GM21619 (cell line): ENCODE results near the gene CEACAM16.
"Not testable (repeated sequence)": the region's sequence is repeated elsewhere in the genome, so short reads cannot be mapped to it uniquely, and the experiment has no call there.

Source experiments
- ATAC-seq: cut with Tn5 transposase; IDR thresholded peaks from one replicate; pipeline ENCODE4 v1.9.1; 2021; ENCODE audit not compliant: unreplicated experiment

Gene CEACAM16, protein sequence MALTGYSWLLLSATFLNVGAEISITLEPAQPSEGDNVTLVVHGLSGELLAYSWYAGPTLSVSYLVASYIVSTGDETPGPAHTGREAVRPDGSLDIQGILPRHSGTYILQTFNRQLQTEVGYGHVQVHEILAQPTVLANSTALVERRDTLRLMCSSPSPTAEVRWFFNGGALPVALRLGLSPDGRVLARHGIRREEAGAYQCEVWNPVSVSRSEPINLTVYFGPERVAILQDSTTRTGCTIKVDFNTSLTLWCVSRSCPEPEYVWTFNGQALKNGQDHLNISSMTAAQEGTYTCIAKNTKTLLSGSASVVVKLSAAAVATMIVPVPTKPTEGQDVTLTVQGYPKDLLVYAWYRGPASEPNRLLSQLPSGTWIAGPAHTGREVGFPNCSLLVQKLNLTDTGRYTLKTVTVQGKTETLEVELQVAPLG

GRCh38 chr19:44698492-44699201 lies at the start of gene CEACAM16:
TSS of gene CEACAM16 (plus strand) at chr19:44699151. CDS start at chr19:44701457, 2,306 bp downstream.
- ATAC-seq: no peak

DNA sequence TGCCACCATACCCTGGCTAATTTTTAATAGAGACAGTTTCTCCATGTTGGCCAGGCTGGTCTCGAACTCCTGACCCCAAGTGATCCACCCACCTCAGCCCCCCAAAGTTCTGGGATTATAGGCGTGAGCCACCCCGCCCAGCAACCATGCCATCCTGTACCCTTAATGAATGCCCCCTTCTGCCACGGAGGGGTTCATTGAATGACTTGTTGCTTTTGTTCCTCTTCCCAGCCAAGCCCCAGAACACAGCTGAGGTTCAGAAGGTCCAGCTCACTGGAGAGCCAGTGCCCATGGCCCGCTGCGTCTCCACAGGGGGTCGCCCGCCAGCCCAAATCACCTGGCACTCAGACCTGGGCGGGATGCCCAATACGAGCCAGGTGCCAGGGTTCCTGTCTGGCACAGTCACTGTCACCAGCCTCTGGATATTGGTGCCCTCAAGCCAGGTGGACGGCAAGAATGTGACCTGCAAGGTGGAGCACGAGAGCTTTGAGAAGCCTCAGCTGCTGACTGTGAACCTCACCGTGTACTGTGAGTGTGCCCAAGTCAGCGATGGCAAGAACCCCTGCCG lies 49.3 kb upstream of the CEACAM16 start:
- ATAC-seq: no peak

GRCh38 chr19:44653343-44653742 lies 45.6 kb upstream of the CEACAM16 start:
- no peak for ATAC-seq

DNA sequence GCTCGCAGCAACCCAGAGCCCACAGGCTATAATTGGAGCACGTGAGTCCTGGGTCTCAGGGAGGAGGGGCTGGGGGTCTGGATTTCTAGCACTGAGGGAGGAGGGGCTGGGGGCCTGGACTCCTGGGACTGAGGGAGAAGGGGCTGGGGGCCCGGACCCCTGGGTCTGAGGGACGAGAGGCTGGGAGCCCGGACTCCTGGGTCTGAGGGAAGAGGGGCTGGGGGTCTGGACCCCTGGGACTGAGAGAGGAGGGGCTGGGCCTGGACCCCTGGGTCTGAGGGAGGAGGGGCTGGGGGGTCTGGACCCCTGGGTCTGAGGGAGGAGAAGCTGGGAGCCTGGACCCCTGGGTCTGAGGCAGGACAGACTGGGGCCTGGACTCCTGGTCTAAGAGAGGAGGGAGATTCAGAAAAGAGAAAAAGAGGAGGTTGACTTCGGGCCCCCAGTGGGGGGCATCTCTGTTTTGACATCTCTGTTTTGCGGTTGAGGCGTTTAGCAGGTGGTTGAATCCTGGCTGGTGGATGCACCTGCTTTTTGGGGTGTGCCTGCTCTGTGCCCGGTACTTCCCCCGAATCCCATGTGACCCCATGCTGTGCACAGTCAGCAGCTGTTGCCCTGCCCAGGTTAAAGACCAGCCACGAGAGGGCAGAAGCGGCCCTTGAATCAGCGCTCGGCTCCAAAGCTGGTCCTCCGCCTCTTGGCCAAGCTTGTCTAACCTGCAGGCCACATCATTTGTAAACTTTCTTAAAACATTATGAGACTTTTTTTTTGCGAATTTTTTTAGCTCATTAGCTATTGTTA lies 44.8 kb upstream of the CEACAM16 start:
- peak; percentile 90 for ATAC-seq

- no peak for ATAC-seq
Measured at GRCh38 chr19:44657211-44657921, 41.6 kb upstream of the CEACAM16 start.

DNA sequence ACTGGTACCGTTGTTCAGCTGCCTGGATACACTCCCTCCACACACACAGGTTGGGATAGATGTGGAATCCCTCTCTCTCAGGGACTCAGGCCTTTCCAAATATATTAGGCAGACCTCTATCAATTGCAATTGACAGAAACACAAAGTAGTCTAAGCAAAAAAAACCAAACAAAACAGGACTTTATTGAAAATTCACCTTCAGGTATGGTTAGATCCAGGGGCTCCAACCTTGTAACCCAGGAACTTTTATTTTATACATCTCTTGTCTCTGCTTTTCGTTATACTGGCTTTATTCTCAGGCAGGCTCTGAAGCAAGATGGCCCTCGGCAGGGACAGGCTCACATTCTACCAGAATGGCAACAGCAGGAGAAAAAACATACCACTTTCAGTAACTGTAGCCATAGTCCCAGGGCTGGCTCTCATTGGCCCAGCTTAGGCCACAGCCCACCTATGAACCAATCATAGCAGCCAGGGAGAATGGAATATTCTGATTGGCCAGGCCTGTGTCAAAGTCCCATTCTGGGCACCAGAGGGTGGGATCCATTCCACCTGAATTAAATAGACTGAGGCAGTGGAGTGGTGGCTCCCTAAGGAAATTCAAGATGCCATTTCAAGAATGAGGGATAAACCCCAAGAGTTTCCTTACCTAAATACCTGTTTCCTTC lies 40.8 kb upstream of the CEACAM16 start:
- ATAC-seq: no peak

GRCh38 chr19:44660081-44660480 lies 38.9 kb upstream of the CEACAM16 start:
- no peak for ATAC-seq

DNA sequence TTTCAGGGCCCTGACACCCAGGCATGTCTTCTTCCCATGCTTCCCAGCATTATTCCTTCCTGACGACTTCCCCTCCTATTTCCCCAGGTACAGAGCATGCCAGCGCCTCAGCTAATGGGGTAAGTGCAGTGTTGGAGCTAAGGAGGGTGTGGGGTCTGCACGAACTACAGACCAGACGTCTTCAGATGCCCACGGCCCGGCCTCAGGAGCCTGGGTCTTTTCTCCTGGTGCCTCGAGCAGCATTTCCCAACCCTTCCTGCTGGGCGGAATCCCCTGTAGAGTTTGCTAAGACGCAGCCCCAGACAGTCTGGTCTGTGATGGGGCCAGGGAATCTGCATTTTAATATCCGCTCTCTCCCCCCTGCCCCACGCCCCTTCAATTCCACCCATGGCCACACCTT lies 37.7 kb upstream of the CEACAM16 start:
- ATAC-seq: no peak

DNA sequence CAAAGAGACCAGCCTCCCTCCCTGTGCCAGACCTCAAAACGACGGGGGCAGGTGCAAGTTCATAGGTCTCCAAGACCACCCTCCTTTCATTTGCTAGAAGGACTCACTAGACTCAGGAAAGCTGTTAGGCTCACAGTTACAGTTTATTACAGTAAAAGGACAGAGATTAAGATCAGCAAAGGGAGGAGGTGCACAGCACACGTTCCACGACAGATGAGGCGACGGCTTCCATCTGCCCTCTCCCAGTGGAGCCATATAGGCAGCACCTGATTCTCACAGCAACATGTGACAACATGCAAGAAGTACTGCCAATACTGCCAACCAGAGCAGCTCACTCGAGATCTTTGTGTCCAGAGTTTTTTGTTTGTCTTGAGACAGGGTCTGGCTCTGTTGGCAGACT lies 37.0 kb upstream of the CEACAM16 start:
- no peak for ATAC-seq

GRCh38 chr19:44662691-44663385 lies 36.1 kb upstream of the CEACAM16 start:
- ATAC-seq: no peak

DNA sequence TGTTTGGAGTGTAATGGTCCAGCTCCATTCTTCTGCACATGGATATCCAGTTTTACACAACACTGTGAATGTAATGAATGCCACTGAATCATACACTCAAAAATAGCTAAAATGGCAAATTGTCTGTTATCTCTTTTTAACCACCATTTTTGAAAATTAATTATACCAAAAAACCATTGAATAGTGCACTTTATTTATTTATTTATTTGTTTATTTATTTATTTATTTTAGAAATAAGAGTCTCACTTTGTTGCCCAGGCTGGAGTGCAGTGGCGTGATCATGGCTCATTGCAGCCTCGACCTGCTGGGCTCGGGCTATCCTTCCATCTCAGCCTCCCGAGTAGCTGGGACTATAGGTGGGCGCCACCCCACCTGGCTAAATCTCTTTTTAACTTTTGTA lies 35.0 kb upstream of the CEACAM16 start:
- no peak for ATAC-seq

GRCh38 chr19:44664976-44665375 lies 34.0 kb upstream of the CEACAM16 start:
- no peak for ATAC-seq

GRCh38 chr19:44666852-44667556 lies 31.9 kb upstream of the CEACAM16 start:
- ATAC-seq: no peak

DNA sequence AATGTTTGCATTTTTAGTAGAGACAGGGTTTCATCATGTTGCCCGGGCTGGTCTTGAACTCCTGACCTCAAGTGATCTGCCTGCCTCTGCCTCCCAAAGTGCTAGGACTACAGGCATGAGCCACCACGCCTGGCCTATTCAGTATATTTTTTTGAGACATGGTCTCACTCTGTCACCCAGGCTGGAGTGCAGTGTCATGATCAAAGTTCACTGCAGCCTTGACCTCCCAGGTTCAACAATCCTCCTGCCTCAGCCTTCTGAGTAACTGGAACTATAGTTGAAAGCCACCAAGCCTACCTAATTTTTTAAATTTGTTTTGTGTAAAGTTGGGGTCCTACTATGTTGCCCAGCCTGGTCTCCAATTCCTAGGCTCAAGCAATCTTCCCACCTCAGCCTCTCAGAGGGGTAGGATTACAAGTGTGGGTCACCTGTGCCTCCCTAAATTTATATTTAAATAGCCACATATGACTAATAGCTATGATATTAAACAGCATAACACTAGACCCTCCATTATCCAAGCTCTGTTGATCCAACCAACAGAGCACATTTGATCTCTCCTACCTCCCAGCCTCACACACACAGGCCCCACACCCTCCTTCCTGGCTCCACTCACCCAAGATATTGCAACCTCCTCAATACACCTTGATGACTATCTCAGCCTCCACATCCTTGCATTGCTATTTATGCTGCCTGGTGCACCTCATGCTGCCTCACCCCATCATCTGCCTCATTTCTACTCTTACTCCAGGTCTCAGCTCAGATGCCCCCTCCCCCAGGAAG lies 29.8 kb upstream of the CEACAM16 start:
- ATAC-seq: no peak

- not testable (repeated sequence) for ATAC-seq
Measured at GRCh38 chr19:44670027-44670426, 28.9 kb upstream of the CEACAM16 start.

- ATAC-seq: no peak
Measured at GRCh38 chr19:44671400-44671799, 27.6 kb upstream of the CEACAM16 start, which contains the start of gene CEACAM19. TSS of gene CEACAM19 (plus strand) at chr19:44671482. CDS start at chr19:44671932, 450 bp downstream.

DNA sequence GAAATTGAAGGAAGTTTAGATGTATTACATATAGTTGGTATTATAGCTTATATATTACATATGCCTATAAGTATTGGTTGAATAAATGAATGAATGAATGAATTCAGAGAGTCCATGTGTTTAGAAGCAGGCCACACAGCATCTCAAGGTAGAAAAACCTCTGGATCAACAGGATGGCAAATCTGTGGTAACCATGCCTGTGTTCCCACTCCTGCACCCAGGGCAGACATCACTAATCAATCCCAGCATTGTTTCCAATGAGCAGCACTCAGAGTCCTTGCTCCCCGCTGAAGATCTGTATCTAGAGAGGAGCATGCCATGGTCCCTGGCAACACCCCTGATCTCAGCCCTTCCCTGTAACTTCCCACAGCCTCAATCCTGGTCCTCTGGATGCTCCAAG lies 26.7 kb upstream of the CEACAM16 start:
- ATAC-seq: no peak

- no peak for ATAC-seq
Measured at GRCh38 chr19:44673510-44673909, 25.4 kb upstream of the CEACAM16 start.
